Activated T-cell treated with anti-CD3 and anti-CD28 coated beads, Interleukin-2, amount 50 U/mL, for 4 hours (primary cell): ENCODE data around the gene RPS27. TPM values are rescaled to one million over a fixed set of nuclear protein-coding genes. Genes with fewer than 3 reads are reported as not detected.
"Not testable (repeated sequence)": the region's sequence is repeated elsewhere in the genome, so short reads cannot be mapped to it uniquely, and the experiment has no call there.

Source experiments
- ATAC-seq, 2 donors: fragments of 200-7000 bp; cut with Tn5 transposase; one replicate each; pipeline ENCODE4 v1.10.0; 2021
- DNase-seq: peaks from one replicate; pipeline ENCODE4 v3.0.0-alpha.2; 2020
- H3K27me3 Mint-ChIP-seq: one replicate; pipeline ENCODE4 v1.8.0; 2021; ENCODE audit warnings: low read depth, mixed read lengths
- H3K36me3 Mint-ChIP-seq: one replicate; pipeline ENCODE4 v1.8.0; 2022; ENCODE audit warnings: mixed read lengths; ENCODE audit not compliant: insufficient read depth
- H3K4me1 Mint-ChIP-seq: one replicate; pipeline ENCODE4 v1.8.0; 2021; ENCODE audit warnings: low read depth, mixed read lengths
- H3K4me3 Mint-ChIP-seq: one replicate; pipeline ENCODE4 v1.8.0; 2021; ENCODE audit warnings: mild to moderate bottlenecking, moderate library complexity, mixed read lengths
- H3K9me3 Mint-ChIP-seq: one replicate; pipeline ENCODE4 v1.8.0; 2021; ENCODE audit warnings: mixed read lengths
- total RNA-seq, 3 donors: library from RNA; stranded (reverse); gene quantifications; one replicate each; pipeline ENCODE4 v1.2.1, GENCODE V29; 2021

The RPS27 gene
- total RNA-seq, 3 donors from 2014 or later: 2,132 to 2,236 (median 2,176) TPM

GRCh38 chr1:153968408-153968807, 22.2 kb upstream of the RPS27 start:
- DNase-seq (no peak), ATAC-seq (no peak)
- Mint-ChIP-seq H3K9me3 (no peaks in the 10 kb centered on the region), H3K36me3 (peaks cover 6% of the 10 kb centered on the region), H3K4me1 (peaks cover 42% of the 10 kb centered on the region), H3K4me3 (peak overlapping the region; percentile 85), H3K27me3 (no peaks in the 10 kb centered on the region)

- Mint-ChIP-seq H3K9me3 (no peaks in the 10 kb centered on the region), H3K27me3 (no peaks in the 10 kb centered on the region), H3K4me1 (peaks cover 38% of the 10 kb centered on the region), H3K4me3 (no peak overlapping the region), H3K36me3 (peaks cover 10% of the 10 kb centered on the region)
- no peak for ATAC-seq
- DNase-seq: no peak
Observed at GRCh38 chr1:153968972-153969371, 21.6 kb upstream of the RPS27 start.

DNA sequence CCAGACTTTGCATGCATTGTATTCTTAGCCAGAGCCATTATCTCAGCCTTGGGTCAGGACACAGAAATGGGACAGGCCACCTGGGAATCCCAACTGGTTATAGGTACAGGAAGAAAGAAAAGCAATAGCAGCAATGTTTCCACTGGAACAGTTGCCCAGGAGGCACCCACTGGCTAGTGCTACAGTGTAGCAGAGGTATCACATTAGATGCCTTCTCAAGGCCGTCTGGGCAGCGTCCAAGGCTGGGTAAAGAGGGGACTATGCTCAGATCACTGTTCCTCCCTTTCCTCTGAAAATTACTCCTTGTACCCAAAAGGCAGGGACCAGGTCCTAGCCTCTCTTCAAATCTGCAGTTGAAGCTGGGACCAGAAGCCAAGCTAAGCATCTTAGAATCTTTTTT, 20.2 kb upstream of the RPS27 start:
- Mint-ChIP-seq H3K27me3 (no peaks in the 10 kb centered on the region), H3K36me3 (peaks cover 15% of the 10 kb centered on the region), H3K4me3 (no peak overlapping the region), H3K4me1 (peaks cover 36% of the 10 kb centered on the region), H3K9me3 (no peaks in the 10 kb centered on the region)
- ATAC-seq: no peak
- DNase-seq: no peak

GRCh38 chr1:153973071-153973470, 17.5 kb upstream of the RPS27 start:
- Mint-ChIP-seq H3K4me1 (peaks cover 30% of the 10 kb centered on the region), H3K4me3 (no peak overlapping the region), H3K36me3 (peaks cover 24% of the 10 kb centered on the region), H3K9me3 (no peaks in the 10 kb centered on the region), H3K27me3 (no peaks in the 10 kb centered on the region)
- no peak for DNase-seq
- ATAC-seq: no peak

DNA sequence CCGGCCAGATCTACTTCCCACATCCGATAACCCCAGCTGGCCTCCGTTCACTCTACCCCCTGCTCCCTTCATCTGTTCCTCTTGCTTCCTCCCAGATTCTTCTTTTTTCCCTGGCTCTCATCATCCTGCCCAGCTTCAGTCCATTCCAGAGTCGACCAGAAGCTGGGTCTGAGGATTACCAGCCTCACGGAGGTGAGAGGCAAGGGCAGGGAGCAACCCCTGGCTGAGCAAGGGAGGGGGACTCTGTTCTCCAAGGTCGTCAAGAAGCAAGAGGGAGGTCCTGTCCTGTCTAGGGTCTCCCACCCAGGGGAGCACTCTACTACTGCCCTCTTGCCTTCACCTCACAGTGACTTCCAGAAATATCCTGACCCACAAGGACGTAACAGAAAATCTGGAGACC, 17.0 kb upstream of the RPS27 start:
- no peaks in the 10 kb centered on the region for H3K27me3 Mint-ChIP-seq
- H3K4me3 Mint-ChIP-seq: no peak overlapping the region
- H3K4me1 Mint-ChIP-seq: peaks cover 33% of the 10 kb centered on the region
- no peak for DNase-seq
- peaks cover 24% of the 10 kb centered on the region for H3K36me3 Mint-ChIP-seq
- no peak for ATAC-seq
- no peaks in the 10 kb centered on the region for H3K9me3 Mint-ChIP-seq

DNA sequence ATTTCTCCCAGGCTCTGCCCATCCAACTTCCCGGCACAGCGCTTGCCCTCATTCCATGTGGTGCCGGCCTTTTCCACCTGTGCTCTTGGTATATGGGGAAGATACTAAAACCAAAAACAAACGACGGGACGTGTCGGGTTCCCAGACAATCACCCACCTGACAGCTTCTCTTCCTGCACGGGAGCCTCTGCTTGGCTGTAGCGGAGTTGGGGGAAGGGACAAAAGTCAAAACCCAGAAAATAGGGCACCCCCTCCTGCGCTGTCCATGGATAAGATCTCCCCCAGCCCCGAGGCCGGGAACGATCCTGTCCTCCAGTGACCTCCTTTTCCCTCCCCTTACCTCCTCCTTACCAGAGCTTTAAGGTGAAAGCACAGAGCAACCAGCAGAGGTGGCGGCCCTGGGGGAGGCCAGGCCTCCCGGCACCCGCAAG, 13.7 kb upstream of the RPS27 start:
- peak; percentile 9 to 13 for ATAC-seq
- Mint-ChIP-seq H3K9me3 (no peaks in the 10 kb centered on the region), H3K27me3 (no peaks in the 10 kb centered on the region), H3K4me3 (peak overlapping the region; percentile 97), H3K36me3 (peaks cover 24% of the 10 kb centered on the region), H3K4me1 (peaks cover 35% of the 10 kb centered on the region)
- no peak for DNase-seq

- Mint-ChIP-seq H3K4me3 (peak within 1 kb of the TSS; percentile 97), H3K4me1 (peaks cover 29% of the 10 kb centered on the region), H3K36me3 (peaks cover 23% of the 10 kb centered on the region)
Observed at GRCh38 chr1:153977250-153978240, 13.0 kb upstream of the RPS27 start, which contains the start of gene JTB. JTB (minus strand) TSS chr1:153977674; CDS start chr1:153977252, 422 bp downstream.

GRCh38 chr1:153978274-153978909, 12.2 kb upstream of the RPS27 start:
- H3K36me3 Mint-ChIP-seq: peaks cover 18% of the 10 kb centered on the region
- no peak for ATAC-seq
- peak overlapping the region; percentile 97 for H3K4me3 Mint-ChIP-seq
- DNase-seq: no peak
- no peaks in the 10 kb centered on the region for H3K9me3 Mint-ChIP-seq
- peaks cover 28% of the 10 kb centered on the region for H3K4me1 Mint-ChIP-seq
- H3K27me3 Mint-ChIP-seq: no peaks in the 10 kb centered on the region

More at GRCh38 chr1:153977250-153978240, 13.0 kb upstream of the RPS27 start, which contains the start of gene JTB:
- ATAC-seq: peak; percentile 94 to 96
- no peaks in the 10 kb centered on the region for H3K27me3 Mint-ChIP-seq
- DNase-seq: peak; percentile 81
- no peaks in the 10 kb centered on the region for H3K9me3 Mint-ChIP-seq

- ATAC-seq, DNase-seq, H3K9me3 Mint-ChIP-seq, H3K27me3 Mint-ChIP-seq: not testable (repeated sequence)
- H3K36me3 Mint-ChIP-seq: peaks cover 13% of the 10 kb centered on the region
- H3K4me1 Mint-ChIP-seq: peaks cover 27% of the 10 kb centered on the region
- peak overlapping the region; percentile 97 for H3K4me3 Mint-ChIP-seq
Observed at GRCh38 chr1:153979091-153979490, 11.5 kb upstream of the RPS27 start.

DNA sequence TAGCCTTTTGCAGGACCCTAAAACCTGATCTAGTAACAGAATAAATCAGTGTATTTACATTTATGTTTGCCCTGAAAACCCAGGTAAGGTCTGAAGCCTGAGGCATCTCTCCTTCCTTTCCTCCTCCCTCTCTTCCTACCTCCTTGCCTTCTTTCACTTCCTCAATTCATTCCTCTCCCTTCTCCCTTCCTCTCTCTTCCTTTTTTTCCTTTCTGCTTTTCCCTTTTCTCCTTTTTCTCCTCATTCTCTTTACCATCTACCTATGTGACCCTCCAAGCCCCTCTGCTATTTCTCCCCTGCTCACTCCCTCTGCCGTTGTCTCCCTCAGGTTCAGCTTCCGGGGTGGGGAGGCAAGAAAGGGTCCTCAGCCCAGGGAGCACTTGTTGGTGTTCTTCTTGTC, 8.8 kb upstream of the RPS27 start:
- ATAC-seq, H3K27me3 Mint-ChIP-seq, H3K9me3 Mint-ChIP-seq, DNase-seq, H3K4me3 Mint-ChIP-seq, H3K36me3 Mint-ChIP-seq: not testable (repeated sequence)
- peaks cover 32% of the 10 kb centered on the region for H3K4me1 Mint-ChIP-seq

DNA sequence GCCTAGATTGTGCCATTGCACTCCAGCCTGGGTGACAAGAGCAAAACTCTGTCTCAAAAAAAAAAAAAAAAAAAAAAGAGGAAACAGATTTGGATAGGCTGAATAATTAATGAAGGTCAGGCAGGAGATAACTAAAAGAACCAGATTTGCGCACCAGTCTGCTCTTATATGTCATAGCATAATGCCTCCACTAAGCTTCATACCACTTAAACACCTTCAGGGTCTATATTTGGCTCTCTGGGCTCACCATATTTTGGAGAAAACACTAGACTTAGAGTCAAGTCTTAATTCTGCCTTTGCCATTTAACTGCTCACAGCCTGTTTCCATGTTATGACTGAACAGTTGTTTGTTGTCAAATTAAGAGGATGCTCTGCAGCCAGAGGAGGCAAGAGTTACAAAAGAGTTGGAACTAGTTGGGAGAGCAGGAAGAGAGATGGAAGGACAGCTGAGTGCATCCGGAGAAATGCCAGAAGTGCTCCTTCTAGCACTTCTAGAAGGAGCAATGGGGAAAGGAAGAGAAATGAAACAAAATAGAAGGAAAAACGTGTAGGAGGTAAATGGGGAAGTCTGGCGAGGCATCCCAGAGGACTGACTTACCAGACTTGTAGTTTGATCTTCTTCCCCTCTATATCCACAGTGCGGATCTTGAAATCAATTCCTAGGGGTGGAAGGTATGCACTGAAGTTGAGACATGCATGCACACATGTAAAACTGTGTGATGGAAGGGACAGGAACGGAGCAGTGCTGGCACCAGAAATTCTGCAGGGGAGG, 6.3 kb upstream of the RPS27 start:
- ATAC-seq (no peak), DNase-seq (no peak)
- no peak overlapping the region for H3K4me3 Mint-ChIP-seq
- H3K9me3 Mint-ChIP-seq: no peaks in the 10 kb centered on the region
- no peaks in the 10 kb centered on the region for H3K36me3 Mint-ChIP-seq
- H3K27me3 Mint-ChIP-seq: peaks cover 7% of the 10 kb centered on the region
- peaks cover 27% of the 10 kb centered on the region for H3K4me1 Mint-ChIP-seq

GRCh38 chr1:153985341-153985912, 5.1 kb upstream of the RPS27 start:
- H3K4me3 Mint-ChIP-seq: peak overlapping the region; percentile 78
- DNase-seq (peak; percentile 51), ATAC-seq (peak; percentile 78 to 83)
- no peaks in the 10 kb centered on the region for H3K9me3 Mint-ChIP-seq
- no peaks in the 10 kb centered on the region for H3K36me3 Mint-ChIP-seq
- peaks cover 7% of the 10 kb centered on the region for H3K27me3 Mint-ChIP-seq
- peaks cover 33% of the 10 kb centered on the region for H3K4me1 Mint-ChIP-seq

DNA sequence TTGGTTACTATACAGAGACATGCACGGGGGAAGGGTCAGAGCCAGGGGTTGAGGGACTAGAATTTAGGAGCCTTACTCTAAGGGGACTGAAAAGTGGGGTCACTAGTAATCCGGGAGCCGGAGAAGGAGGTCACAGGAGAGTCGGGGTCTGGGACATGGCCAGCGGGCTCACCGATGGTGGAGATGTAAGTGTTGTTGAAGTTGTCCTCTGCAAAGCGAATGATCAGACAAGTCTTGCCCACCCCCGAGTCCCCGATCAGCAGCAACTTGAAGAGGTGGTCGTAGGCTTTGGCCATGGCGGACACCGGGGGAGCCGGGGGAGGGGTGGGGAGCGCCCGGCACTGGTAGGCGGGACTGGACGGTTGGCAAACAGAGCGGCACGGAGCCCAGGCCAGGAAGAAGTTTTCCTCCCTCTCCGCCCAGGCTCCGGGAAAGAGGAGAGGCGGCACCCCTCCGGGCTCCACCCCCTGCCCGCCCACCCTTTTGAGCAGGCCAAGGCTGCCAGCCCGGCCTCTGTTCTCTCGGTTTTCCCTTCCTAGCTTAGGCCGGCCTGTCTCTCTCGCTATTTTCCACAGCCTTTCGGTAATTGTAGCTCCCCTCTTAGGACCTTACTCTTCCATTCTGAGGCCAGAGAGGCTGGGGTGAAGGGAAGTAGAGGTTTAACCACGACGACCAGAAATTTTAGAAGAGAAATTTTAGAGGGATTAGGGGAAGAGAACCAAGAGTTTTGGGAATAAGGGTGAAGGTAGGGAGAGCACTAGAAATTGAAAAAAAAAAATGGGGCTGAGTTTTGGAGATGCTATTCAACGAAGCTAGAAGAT, 4.4 kb upstream of the RPS27 start, which contains the start of gene RAB13:
Gene RAB13 (minus strand): TSS at position 399 of the 821 bp plus-strand sequence. CDS start 103 bp downstream, at position 296.
- Mint-ChIP-seq H3K36me3 (peaks cover 5% of the 10 kb centered on the region), H3K4me3 (peak within 1 kb of the TSS; percentile 78), H3K4me1 (peaks cover 34% of the 10 kb centered on the region), H3K27me3 (peaks cover 7% of the 10 kb centered on the region), H3K9me3 (no peaks in the 10 kb centered on the region)
- no peak for DNase-seq
- no peak for ATAC-seq
